Gastroesophageal sphincter (tissue), 4 donors: Measurements from ENCODE around the gene GLRA3. TPM values are rescaled to one million over a fixed set of nuclear protein-coding genes. Genes with fewer than 3 reads are reported as not detected.

ENCODE experiments used
- ATAC-seq: fragments of 150-250 bp; one replicate; pipeline ENCODE4 v1.9.1; 2016; ENCODE audit warnings: mild to moderate bottlenecking, moderate library complexity
- H3K27ac ChIP-seq, 4 donors: fragments of 200-600 bp; sonication (generic) in 3 of 4; 1 replicate in 3 of 4; 2 replicates in 1 of 4; pipeline ENCODE4 v1.5.1; 2016 to 2019
- H3K27me3 ChIP-seq: fragments of 200-600 bp; sonication (generic); one replicate; pipeline ENCODE4 v1.5.1; 2019
- H3K36me3 ChIP-seq, 2 donors: fragments of 200-600 bp; sonication (generic); one replicate each; pipeline ENCODE4 v1.5.1; 2019; ENCODE audit warnings: control low read depth in 1 of 2
- H3K4me1 ChIP-seq, 3 donors: fragments of 200-600 bp; sonication (generic); 1 replicate in 2 of 3; 2 replicates in 1 of 3; pipeline ENCODE4 v1.5.1; 2016 to 2019; ENCODE audit warnings: control low read depth in 2 of 3
- H3K4me3 ChIP-seq, 2 donors: fragments of 200-600 bp; sonication (generic); one replicate each; pipeline ENCODE4 v1.5.1; 2019; ENCODE audit warnings: mild to moderate bottlenecking in 1 of 2, moderate library complexity in 1 of 2
- H3K9me3 ChIP-seq, 3 donors: fragments of 200-600 bp; sonication (generic); one replicate each; pipeline ENCODE4 v1.5.1; 2017 to 2019; ENCODE audit warnings: control low read depth in 2 of 3
- CTCF ChIP-seq, 4 experiments: fragments of 200-600 bp in 2 of 4; fragments of 450-650 bp in 2 of 4; sonication (generic) in 1 of 4; IDR thresholded peaks; one replicate each; pipeline ENCODE4 v1.5.1; 2017 to 2019; ENCODE audit warnings: antibody characterized with exemption in 4 of 4, mild to moderate bottlenecking in 2 of 4, moderate library complexity in 2 of 4
- EP300 ChIP-seq: sonication (generic); formaldehyde crosslinking; IDR thresholded peaks from one replicate; pipeline ENCODE4 v1.6.1; 2017; ENCODE audit warnings: antibody characterized with exemption, mild to moderate bottlenecking
- POLR2A ChIP-seq, 2 donors: fragments of 450-650 bp; IDR thresholded peaks; one replicate each; pipeline ENCODE4 v1.6.1; 2017; ENCODE audit warnings: antibody characterized with exemption in 2 of 2, mild to moderate bottlenecking in 2 of 2, moderate library complexity in 1 of 2
- POLR2AphosphoS5 ChIP-seq: sonication (generic); formaldehyde crosslinking; IDR thresholded peaks from one replicate; pipeline ENCODE4 v1.6.1; 2017; ENCODE audit warnings: antibody characterized with exemption
- WGBS, 2 donors: methylation state at CpG; one replicate each; pipeline ENCODE4 v1.1.5; 2018; ENCODE audit warnings: low coverage in 1 of 2; 5-methylcytosine and 5-hydroxymethylcytosine counted together
- total RNA-seq, 4 donors: library from RNA; depleted of rRNA; stranded (reverse); fragments of >200 nt; gene quantifications; one replicate each; pipeline ENCODE4 v1.1.0, GENCODE V29; 2016

GLRA3 gene
- total RNA-seq, 4 donors from 2014 or later: 0.13 TPM; not detected in 3

- H3K36me3 ChIP-seq: no peaks in the 10 kb centered on the region
- H3K9me3 ChIP-seq: no peaks in the 10 kb centered on the region
- H3K4me3 ChIP-seq: no peak overlapping the region
- no peak overlapping the region for H3K27ac ChIP-seq
- ATAC-seq: no peak
- H3K27me3 ChIP-seq: no peaks in the 10 kb centered on the region
- no peaks in the 10 kb centered on the region for H3K4me1 ChIP-seq
- TF ChIP-seq EP300 (no peak), POLR2A (IDR thresholded peaks at IDR 0.05) (no peak), POLR2AphosphoS5 (no peak), CTCF (IDR thresholded peaks at IDR 0.05) (no peak)
- 82 to 94% methylated on average over 2 to 3 of the region's 3 CpGs for WGBS, 2 donors
Measured at GRCh38 chr4:174739576-174739975, 89.5 kb downstream of the GLRA3 start.

- no peak for ATAC-seq
- no peak for TF ChIP-seq EP300
- no peak for TF ChIP-seq POLR2A (IDR thresholded peaks at IDR 0.05)
- TF ChIP-seq CTCF (IDR thresholded peaks at IDR 0.05): no peak
- no peak for TF ChIP-seq POLR2AphosphoS5
- Histone ChIP-seq H3K4me3 (no peak overlapping the region), H3K36me3 (no peaks in the 10 kb centered on the region), H3K27me3 (no peaks in the 10 kb centered on the region), H3K27ac (no peak overlapping the region), H3K4me1 (no peaks in the 10 kb centered on the region), H3K9me3 (no peaks in the 10 kb centered on the region)
- WGBS, 2 donors: 88 to 96% methylated on average over 3 to 4 of the region's 4 CpGs
Measured at GRCh38 chr4:174734181-174734580, 94.9 kb downstream of the GLRA3 start.

- Histone ChIP-seq H3K36me3 (no peaks in the 10 kb centered on the region), H3K27ac (peak overlapping the region in 3 of 4 donors; percentile 57 to 61 (median 58)), H3K9me3 (peaks cover 0 to 7% (median 0%) of the 10 kb centered on the region in 3 donors), H3K4me1 (no peaks in the 10 kb centered on the region), H3K27me3 (peaks cover 8% of the 10 kb centered on the region), H3K4me3 (no peak overlapping the region)
- 13 to 17% methylated on average over 3 of the region's 3 CpGs for WGBS, 2 donors
- TF ChIP-seq CTCF (IDR thresholded peaks at IDR 0.05): no peak
- ATAC-seq: peak; percentile 62
Measured at GRCh38 chr4:174717828-174718227, 111.2 kb downstream of the GLRA3 start.

GRCh38 chr4:174716986-174717770, 111.9 kb downstream of the GLRA3 start:
- ATAC-seq: peak; percentile 45
- no peak for TF ChIP-seq CTCF (IDR thresholded peaks at IDR 0.05)
- H3K4me3 ChIP-seq: no peak overlapping the region
- no peaks in the 10 kb centered on the region for H3K36me3 ChIP-seq
- H3K27me3 ChIP-seq: peaks cover 8% of the 10 kb centered on the region
- H3K9me3 ChIP-seq: peaks cover 0 to 7% (median 0%) of the 10 kb centered on the region in 3 donors
- H3K27ac ChIP-seq: peak overlapping the region in 3 of 4 donors; percentile 28 to 61 (median 57)
- H3K4me1 ChIP-seq: no peaks in the 10 kb centered on the region
- WGBS, 2 donors: 35 to 51% methylated on average over 2 to 3 of the region's 3 CpGs
